Activated CD4-positive, alpha-beta T cell treated with anti-CD3 and anti-CD28 coated beads, Interleukin-2, amount 50 U/mL, for 24 hours (primary cell): Measurements from ENCODE around the gene ISCU.
"Not testable (repeated sequence)": the region's sequence is repeated elsewhere in the genome, so short reads cannot be mapped to it uniquely, and the experiment has no call there.

ENCODE experiments used
- DNase-seq, 2 donors: peaks; one replicate each; pipeline ENCODE4 v3.0.0-alpha.2; 2020; ENCODE audit warnings: low read depth in 1 of 2, low spot score in 1 of 2

The ISCU gene

GRCh38 chr12:108542320-108542719 is 20.1 kb upstream of the ISCU start:
- DNase-seq: no peak

GRCh38 chr12:108543652-108544051 is 18.7 kb upstream of the ISCU start:
- no peak for DNase-seq

- DNase-seq: no peak
Observed at GRCh38 chr12:108547686-108548085, 14.7 kb upstream of the ISCU start.

- DNase-seq: no peak
Observed at GRCh38 chr12:108548954-108549521, 13.4 kb upstream of the ISCU start.

GRCh38 chr12:108551535-108551934 is 10.9 kb upstream of the ISCU start:
- DNase-seq: no peak

GRCh38 chr12:108553799-108554198 is 8.6 kb upstream of the ISCU start:
- DNase-seq: no peak

GRCh38 chr12:108555383-108555782 is 7.0 kb upstream of the ISCU start:
- DNase-seq: not testable (repeated sequence)

GRCh38 chr12:108559007-108559655 is 3.3 kb upstream of the ISCU start:
- DNase-seq: no peak

- DNase-seq: no peak
Observed at GRCh38 chr12:108559748-108560147, 2.6 kb upstream of the ISCU start.

GRCh38 chr12:108560321-108560721 is 2.1 kb upstream of the ISCU start:
- no peak for DNase-seq

GRCh38 chr12:108560752-108561719 is 1.4 kb upstream of the ISCU start, which contains the start of gene SART3:
TSS of gene SART3 (minus strand) at chr12:108561173. CDS start at chr12:108561154, 19 bp downstream.
- peak; percentile 70 to 74 for DNase-seq

- DNase-seq: no peak
Observed at GRCh38 chr12:108561852-108562347, 496 bp upstream of the ISCU start.

GRCh38 chr12:108563136-108563803 is 874 bp downstream of the ISCU start:
- DNase-seq: peak; percentile 59 to 86

- DNase-seq: no peak
Observed at GRCh38 chr12:108563804-108564151, 1.4 kb downstream of the ISCU start.

GRCh38 chr12:108564724-108565123 is 2.3 kb downstream of the ISCU start:
- no peak for DNase-seq

- DNase-seq: no peak
Observed at GRCh38 chr12:108565146-108565545, 2.8 kb downstream of the ISCU start.

- peak in 1 of 2 donors; percentile 52 for DNase-seq
Observed at GRCh38 chr12:108565976-108566375, 3.6 kb downstream of the ISCU start.

- no peak for DNase-seq
Observed at GRCh38 chr12:108566452-108566851, 4.1 kb downstream of the ISCU start.

GRCh38 chr12:108567406-108568337 is 5.3 kb downstream of the ISCU start:
- no peak for DNase-seq
